Measurements from ENCODE around the gene ZFPM1. TPM values are rescaled to one million over a fixed set of nuclear protein-coding genes. Genes with fewer than 3 reads are reported as not detected.

The ZFPM1 gene
- total and polyA plus RNA-seq, 2 of the 8 experiments (the other 6 are each of a cell fraction or from before 2014, with no cell fraction given) = 0.74 to 4.8 TPM

DNA sequence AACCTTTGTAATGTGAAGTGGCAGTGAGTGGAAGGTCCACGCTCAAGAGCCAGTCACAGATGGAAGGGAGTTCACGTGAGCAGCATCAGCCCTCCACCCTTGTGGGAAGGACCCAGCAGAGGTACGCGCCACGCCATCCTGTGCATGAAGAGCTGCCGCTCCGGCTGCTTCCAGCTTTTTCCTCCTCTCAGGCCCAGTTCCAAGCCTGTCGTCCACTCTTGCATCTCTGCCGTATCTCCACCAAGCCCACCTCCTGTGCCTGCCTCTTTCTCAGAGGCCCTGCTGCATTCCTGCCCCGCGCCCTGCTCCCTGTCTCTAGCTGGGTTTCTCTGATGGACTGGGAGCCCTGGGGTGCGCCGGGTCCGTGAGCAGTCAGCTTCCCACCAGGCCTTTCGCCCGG lies 127.3 kb downstream of the ZFPM1 start (continued):
- TF ChIP-seq KDM5A (IDR thresholded peaks at IDR 0.05; ENCODE audit: low read length) (no peak), GABPA (IDR thresholded peaks at IDR 0.05; ENCODE audit: borderline replicate concordance, insufficient read depth, low read length) (no peak)
